Stimulated activated naive CD8-positive, alpha-beta T cell treated with anti-CD3 and anti-CD28 coated beads, Interleukin-15, Interleukin-2, amounts not matched to agents 100 U/mL and 50 U/mL, for 24 hours (primary cell): ENCODE results near the gene CELF1.
A peak's percentile ranks its signal among the peaks of the same experiment; 100 is the strongest.

Experiments used
- ATAC-seq: fragments of 150-1000 bp; cut with Tn5 transposase; one replicate; pipeline ENCODE4 v1.10.0; 2021
- DNase-seq: peaks from one replicate; pipeline ENCODE4 v3.0.0; 2021

The CELF1 gene

DNA sequence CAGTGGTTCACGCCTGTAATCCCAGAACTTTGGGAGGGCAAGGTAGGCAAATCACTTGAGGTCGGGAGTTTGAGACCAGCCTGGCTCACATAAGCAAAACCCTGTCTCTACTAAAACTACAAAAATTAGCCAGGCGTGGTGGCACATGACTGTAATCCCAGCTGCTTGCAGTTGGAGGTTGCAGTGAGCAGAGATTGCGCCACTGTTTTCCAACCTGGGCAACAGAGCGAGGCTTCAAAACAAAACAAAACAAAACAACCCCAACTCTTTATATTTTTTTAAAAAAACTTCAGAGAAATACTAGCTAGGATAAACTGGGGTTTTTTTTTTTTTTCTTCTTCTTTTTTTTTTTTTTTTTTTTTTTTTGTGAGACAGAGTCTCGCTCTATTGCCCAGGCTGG, 72.2 kb downstream of the CELF1 start:
- DNase-seq, result no peak
- ATAC-seq, result no peak

DNA sequence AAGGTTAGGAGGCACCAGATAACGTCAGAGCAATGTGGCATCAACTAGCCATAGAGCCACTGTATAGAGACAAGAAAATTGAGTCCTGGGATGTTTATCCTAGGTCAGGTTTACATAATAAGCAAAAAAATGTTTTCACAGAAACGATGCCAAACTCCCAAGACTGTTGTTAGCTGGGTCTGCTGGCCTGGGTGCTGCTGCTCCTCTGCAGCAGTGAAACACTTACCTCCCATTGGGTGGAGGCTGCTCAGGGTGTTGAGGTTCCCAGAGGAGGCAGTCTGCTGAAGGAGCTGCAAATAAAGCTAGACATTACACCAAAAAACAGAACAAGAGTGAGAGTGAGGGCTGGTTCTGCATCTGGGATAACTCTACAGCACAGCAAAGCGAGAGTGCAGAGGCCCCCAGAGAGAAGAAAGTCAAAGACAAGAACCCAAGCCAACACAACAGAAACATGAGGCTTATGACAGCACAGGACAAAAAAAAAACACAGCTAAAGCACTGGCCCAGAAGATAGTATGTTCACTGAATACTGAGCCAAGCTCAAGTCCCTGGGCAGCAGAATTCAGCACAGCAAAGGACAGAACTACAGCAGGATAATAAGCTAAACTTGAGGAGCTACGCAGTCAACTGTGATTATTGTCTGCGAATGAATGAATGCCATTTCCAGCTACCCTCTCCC, 74.1 kb downstream of the CELF1 start:
- no peak for ATAC-seq
- DNase-seq, result no peak

DNA sequence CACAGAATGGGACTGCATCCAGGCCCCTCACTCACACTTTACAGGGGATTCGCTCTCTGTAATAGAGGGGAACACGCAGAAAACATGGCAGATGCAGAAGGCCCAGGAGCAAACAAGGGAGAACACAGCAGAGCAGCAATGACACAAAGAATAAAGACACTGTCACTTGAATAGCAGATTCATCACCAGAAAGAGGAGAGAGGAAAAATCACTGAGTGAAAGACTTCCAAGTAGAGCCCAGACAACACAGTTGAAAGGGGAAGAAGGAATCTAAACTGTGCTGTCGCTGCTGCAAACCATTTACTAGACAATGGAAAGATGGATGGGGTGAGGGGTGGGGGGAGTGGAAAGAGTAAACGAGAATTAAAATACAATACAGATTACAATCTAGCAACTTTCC, 75.2 kb downstream of the CELF1 start:
- ATAC-seq (no peak), DNase-seq (no peak)

DNA sequence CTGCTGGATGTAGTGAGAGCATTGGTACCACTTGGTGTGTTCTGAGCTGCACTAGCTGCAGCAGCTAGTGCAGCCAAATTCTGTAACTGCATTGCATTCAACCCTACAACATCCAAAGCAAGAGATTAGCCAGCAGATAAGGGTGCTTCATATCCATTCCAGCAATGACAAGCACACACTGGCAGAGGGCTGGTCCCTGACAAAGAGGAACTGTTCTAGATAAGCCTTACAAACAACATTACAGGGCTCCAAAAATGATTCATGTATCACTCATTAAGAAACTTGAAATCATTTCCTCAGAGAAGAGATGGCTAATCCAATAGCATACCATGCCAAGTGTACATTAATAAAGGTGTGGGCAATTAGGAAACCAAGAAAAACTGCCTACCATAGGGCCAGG, 75.6 kb downstream of the CELF1 start:
- ATAC-seq (peak; percentile 55), DNase-seq (no peak)

DNA sequence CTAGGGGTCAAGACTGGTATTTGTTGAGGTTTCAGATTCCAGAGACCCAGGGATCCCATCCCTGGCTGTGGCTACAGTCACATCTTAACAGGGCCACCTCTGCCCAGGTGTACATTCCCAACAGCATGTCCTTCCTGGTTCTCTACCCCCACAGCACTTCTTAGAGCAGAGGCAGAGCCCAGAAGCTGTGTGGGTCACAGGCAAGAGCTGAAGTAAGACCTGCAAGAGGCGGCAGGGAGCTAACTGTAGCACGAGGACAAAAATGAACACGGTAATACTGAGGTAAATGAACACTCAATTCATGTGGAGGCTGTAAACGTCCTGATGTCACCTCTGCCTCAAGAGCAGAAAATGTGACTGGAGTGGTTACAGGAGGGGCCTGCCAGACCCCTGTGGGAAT, 82.3 kb downstream of the CELF1 start:
- peak; percentile 17 for ATAC-seq

DNA sequence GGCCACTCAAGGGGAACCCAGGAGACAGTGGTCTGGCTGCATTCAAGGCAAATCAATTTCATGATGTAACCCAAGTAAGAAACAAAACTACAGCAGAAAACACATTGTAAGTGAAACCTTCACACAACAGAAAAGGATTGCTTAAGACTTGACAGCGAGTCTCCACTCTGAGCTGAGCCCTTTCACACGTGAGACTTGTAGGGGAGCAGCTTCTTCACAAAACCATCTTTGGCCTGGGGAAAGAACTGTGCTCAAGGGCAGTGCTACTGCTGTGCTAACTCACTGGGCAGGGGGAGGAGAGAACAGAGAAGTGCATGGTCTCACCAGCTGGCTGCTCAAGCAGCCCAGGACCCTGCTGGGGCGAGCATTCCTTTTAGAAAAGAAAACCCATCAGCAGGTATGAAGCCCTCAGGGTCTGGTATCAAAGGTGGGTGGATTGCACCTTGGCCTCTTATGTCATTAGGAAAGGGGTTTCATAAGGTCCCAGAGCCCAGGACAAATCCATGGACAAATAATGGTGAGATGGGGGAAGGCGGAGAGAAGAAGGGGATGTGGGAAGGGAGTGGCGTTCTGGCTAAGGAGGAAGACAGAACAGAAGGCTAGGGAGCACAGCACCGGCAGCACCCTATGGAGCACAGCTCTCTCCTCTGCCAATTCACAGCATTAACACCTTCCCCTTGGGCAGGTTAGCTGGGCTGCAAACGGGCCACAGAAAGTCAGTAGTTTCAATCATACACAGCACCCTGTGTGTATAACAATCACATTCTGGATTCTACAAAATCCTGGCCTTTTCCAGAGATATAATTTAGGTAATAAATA, 83.4 kb downstream of the CELF1 start:
- DNase-seq (no peak), ATAC-seq (no peak)

More for the DNA sequence above, 82.3 kb downstream of the CELF1 start:
- DNase-seq, result no peak

DNA sequence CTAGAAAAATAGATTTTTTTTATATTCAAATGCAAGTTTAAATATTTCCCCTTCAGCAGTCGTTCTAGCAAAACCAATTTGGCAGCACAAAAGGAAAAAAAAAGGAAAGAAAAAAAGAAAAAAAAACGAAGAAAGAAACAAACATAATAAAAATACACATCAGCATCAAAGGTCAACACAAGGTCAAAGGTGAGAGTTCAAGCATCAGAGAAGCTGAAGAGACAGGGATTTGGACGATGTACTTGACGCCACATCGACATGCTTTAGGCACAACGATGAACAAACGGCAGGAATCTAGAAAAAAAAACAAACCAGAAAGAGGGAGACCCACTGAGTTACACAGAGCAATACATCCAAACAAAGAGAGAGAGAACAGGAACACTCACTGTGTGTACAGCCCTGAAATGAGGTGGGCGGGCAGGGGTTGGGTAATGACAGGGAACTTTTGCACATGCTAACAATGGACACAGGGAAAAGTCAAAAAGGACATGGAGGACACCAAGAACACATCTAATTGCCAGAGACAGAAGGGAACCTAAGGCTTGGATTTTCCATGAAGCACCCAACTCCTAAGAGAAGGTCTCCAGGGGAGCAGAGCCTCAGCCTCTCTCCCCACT, 84.2 kb downstream of the CELF1 start:
- no peak for ATAC-seq
- no peak for DNase-seq

DNA sequence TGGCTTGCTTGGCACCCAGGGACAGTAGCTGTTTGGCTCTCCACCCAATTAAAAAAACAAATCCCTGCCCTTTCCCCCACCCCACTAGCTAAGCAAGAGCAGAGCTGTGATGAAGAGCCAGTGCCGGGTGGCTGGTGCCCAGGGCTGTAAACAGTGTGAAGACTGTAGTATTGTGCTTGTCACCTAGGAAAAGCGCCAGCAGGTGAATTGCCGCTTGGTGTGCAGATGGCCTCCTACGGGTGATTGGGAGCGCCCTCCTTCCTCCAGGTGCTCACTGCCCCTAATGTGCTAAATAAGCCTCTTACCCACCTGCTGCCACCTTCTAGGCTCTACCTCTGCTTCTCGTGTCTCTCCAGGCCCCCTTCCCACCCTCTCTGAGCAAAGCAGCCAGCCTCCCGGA, 85.6 kb downstream of the CELF1 start:
- ATAC-seq (no peak), DNase-seq (no peak)

DNA sequence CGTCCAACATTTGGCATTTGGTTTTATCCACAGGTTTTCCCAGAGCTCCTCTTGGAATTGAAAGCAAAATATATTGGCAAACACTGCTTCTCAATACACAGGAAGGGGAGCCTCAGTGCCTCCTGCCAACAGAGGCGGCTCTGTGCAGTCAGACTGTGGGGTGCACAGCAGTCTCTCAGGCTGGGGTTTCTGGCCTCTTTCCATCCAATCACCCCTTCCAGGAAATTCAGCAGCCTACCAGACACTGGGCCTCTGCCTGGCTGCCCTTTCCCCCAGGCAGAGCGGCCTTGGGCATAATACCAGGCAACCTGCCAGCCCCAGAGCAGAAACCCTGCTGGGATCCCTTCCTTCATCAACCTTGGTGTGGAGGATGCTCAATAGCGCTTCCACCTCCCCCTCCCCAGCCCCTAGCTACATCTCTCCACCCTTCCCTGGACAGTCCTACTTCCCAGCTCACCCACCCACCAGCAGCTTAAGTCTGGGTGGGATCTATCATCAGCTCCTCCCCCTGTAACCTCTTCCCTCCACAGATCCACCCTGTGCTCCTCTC, 86.2 kb downstream of the CELF1 start:
- DNase-seq (no peak), ATAC-seq (no peak)

DNA sequence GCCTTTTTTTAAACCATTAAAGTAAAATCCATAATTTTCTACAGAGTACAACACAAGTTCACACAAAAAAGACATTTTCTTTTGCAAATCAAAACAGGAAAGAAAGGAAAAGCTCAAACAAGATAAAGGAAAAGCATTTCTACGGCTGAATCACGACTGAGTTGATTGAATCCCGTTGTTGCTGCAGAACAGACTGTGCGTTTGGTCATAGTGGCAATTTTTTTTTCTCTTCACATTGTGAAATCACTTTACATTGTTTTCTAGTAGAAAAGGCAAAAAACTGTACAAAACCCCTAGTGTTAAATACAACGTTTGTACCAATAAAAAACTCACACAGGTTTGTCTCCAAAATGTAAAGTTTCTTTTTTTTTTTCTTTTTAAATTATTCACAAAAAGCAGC, 86.7 kb downstream of the CELF1 start:
- no peak for ATAC-seq
- DNase-seq, result no peak

DNA sequence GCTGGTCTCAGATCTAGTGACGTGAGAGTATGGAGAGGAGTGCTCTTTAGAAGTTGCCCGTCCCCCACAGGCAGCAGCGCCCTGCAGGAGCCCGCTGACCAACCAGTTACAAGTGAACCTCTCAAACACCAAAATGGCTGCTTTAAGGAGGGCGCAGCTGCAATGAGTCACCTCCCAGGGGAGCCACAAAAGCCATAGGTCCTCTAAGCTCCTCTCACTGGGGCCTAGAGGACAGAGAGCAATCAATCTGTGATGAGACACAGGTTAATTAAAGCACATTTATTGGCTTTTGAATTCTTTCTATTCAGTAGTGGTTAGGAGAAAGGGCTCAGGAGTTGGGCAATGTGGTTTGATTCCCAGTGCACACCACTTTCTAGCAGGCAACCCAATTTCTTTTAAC, 88.4 kb downstream of the CELF1 start:
- no peak for ATAC-seq
- no peak for DNase-seq

DNA sequence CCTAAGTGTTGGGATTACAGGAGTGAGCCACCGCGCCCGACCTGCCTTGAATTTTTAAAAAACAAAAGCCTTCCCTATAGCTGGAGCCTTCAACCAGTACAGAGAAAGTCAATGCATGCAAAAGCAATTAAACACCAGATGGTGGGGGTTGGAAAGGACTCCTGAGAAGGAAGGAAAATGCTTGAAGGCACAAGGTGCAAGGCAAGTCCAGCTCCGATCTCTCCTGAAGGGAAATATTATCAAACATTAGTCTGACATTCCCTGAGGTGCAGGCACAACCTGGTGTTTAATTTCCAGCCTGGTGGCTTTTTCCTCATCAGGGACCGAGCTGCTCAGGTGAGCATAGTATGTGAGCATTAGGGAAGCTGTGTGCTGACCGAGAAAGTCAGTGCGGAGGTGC, 91.1 kb downstream of the CELF1 start:
- ATAC-seq (no peak), DNase-seq (no peak)

DNA sequence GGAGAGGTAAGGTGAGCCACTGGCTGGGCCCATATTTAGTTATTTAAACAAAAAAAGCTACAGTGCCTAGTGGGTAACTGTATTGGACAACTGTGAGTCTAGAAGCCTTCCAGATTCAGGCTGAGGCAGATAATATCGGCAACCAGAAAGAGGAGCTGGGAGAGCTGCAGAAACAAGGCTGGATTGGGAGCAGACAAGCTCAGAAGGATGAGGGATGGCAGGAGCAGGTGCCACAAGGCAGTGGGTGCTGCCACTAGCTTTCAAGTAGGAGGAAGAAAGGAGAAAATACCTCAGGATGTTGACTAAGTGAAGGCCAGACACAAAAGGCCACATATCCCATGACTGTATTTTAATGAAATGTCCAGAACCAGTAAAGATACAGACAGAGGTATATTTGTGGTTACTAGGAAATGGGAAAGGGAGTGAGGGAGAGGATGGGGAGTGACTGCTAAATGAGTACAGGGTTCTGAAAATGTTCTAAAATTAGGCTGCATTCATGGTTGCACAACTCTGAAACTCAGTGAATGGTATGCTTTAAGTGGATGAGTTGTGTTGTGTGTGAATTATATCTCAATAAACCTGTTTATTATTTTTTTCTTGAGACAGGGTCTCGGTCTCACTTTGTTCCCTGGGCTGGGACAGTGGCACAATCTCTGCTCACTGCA, 92.2 kb downstream of the CELF1 start:
- DNase-seq, result no peak
- ATAC-seq, result no peak

DNA sequence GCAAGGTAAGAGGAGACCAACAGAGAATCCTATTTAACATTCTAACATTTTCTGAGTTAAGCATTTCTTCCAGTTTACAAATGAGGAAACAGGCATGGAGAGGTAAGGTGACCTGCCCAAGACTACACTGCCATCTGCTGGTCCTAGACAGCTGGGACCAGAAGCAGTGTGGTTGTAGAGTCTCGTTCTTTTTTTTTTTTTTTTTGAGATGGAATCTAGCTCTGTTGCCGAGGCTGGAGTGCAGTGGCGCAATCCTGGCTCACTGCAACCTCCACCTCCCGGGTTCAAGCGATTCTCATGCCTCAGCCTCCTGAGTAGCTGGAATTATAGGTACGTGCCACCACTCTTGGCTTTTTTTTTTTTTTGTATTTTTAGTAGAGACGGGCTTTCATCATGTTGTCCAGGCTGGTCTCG, 98.7 kb downstream of the CELF1 start:
- DNase-seq, result peak; percentile 66
- ATAC-seq, result peak; percentile 90

DNA sequence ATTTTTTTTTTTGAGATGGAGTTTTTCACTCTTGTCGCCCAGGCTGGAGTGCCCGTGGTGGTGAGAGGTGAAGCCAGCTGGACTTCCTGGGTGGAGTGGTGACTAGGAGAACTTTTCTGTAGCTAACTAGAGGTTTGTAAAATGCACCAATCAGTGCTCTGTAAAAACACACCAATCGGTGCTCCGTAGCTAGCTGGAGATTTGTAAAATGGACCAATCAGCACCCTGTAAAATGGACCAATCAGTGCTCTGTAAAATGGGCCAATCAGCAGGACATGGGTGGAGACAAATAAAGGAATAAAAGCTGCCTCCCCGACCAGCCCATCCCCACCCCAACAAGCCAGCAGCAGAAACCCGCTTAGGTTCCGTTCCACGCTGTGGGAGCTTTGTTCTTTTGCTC, 99.6 kb downstream of the CELF1 start:
- ATAC-seq (no peak), DNase-seq (no peak)

DNA sequence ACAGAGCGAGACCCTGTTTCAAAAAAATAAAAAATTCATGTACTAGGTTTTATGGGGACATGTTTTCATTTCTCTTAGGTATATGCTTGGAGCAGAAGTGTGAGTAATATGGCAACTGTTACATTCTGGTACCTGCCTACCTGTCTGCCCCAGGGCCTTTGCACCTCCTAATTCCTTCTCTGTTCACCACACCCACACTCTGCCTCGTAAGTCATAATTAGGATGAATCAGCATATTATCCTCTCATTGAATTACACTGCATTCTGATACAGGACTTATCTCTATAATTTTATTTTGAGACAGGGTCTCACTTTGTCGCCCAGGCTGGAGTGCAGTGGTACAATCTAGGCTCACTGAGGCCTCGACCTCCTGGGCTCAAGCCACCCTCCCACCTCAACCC, 100.9 kb downstream of the CELF1 start:
- DNase-seq, result no peak
- ATAC-seq, result no peak

DNA sequence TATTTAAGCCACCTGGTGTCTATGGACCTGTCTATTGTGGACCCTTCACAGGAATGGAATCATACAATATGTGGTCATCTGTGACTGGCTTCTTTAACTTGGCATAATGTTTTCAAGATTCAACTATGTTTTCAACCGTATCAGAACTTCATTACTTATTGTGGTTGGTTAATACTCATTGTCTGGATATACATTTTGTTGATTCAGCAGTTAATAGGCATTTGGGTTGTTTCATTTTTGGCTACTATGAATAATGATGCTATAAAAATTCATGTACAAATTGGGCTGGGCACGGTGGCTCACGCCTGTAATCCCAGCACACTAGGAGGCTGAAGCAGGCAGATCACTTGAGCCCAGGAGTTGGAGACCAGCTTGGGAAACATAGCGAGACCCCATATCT, 101.5 kb downstream of the CELF1 start:
- no peak for ATAC-seq
- DNase-seq, result no peak

DNA sequence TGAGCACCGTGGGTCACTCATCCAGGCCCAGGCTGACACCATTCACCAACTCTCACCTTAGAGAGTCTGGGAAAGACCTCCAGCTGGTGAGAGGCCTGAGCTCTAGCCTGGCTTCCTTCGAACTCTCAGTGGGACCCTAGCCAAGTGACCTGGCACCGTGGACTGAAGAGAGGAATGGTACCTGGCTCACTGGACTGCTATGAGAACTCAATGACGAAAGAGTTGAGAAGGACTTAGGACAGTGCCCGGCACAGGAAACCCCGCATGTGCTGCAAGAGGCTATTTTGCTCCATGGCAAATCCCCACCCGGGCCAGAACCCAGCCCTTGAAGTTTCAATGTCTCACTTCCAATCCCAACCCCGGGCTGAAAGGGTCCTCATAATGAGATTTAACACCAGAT, 103.4 kb downstream of the CELF1 start:
- DNase-seq (no peak), ATAC-seq (no peak)

DNA sequence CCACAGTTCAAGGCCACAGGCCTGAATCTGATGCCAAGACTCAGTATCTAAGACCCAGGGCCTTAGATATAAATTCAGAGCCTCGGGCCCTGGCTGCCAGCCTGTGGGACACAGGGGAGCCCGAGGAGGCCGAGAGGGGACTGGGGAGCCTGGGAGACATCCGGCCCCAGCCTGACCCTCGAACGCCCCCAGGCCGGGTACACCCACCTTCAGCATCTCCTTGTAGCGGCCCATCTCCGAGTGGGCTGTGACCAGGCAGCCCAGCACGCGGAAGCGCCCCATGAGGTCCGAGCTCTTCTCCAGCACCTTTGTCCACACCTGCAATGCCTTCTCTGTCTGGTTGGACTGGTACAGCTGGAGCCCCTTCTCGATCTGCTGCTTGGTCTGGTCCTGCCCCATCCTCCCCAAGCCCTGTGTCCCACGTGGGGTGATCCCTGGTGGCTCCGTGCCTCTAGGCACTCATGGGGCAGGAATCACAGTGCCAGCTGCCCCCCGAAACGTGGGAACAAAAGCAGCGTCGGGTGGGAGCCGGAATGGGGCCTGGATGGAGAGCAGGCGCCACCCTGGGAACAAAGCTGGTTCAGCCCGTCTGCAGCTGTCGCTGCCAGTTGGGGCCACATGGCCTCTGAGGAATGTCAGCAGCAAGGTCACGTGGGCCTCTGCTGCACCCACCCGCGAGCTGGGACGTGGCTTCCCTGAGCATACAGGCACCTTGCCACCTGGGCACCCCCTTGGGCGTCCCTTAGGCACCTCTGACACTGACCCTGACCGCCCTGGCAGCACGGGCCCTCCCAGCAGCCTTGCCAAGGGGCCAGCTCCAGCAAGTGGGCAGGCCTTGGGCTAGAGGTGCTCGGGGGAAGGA, 104.1 kb downstream of the CELF1 start, which contains the start of gene RAPSN:
RAPSN (minus strand) TSS at position 571 of the 862 bp plus-strand sequence; CDS start at position 399, 172 bp downstream.
- no peak for DNase-seq
- ATAC-seq, result no peak

DNA sequence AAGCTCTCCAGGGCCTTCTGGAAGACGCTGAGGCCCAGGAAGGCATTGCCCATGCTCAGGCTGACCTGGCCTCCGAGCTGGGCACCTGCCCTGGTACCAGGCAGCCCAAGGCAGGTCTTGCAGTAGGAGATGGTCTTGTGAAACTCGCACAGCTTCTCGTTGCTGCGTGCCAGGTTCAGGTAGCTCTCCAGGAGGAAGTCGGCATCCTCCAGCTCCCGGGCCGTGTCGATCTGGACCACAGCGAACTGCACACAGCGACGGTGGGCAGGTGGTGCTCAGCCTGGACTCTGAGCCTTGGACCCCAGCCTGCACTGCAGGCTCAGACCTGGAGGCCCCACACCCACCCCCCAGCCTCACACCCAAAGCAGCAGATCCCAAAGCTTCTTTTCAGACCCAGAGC, 105.0 kb downstream of the CELF1 start:
- ATAC-seq (no peak), DNase-seq (no peak)

DNA sequence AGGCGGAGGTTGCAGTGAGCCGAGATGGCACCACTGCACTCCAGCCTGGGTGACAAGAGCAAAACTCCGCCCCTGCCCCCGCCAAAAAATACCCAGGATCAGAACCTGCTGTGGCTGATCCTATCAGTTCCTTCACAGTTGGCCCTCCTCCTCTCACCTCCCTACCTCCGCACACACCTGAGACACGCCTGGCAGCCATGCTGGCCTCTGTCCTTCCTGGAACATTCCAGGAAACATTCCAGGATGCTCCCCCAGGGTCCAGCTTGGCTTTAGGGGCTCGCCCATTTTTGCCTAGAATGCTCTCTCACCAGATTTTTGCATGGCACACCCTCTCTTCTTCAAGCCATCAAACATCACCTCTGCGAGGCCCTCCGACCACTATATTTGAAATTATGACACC, 106.1 kb downstream of the CELF1 start:
- no peak for DNase-seq
- no peak for ATAC-seq

DNA sequence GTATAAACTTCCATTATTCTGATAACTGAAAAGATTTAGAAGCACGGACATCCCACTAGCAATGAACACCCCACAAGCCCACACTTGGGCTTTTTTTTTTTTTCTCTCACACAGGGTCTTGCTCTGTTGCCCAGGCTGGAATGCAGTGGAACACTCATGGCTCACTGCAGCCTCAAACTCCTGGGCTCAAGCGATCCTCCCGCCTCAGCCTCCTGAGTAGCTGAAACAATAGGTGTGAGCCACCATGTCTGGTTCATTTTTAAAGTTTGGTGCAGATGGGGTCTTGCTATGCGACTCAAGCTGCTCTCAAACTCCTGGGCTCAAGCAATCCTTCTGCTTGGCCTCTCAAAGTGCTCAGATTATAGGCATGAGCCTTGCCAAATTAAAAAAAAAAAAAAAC, 107.1 kb downstream of the CELF1 start:
- no peak for DNase-seq
- ATAC-seq, result no peak
